Esophagus muscularis mucosa (tissue), 4 donors: ENCODE data around the gene PLXNC1. TPM values are rescaled to one million over a fixed set of nuclear protein-coding genes. Genes with fewer than 3 reads are reported as not detected.

Experiments
- DNase-seq: peaks from one replicate; pipeline ENCODE4 v3.0.0-alpha.2; 2017; ENCODE audit errors: extremely low spot score
- H3K27ac ChIP-seq, 4 donors: fragments of 200-600 bp; sonication (generic); replicated peaks in 1 of 4; 1 replicate in 3 of 4; 2 replicates in 1 of 4; pipeline ENCODE4 v1.5.1; 2016 to 2019; ENCODE audit warnings: mild to moderate bottlenecking in 1 of 4
- H3K27me3 ChIP-seq, 4 donors: fragments of 200-600 bp; sonication (generic); one replicate each; pipeline versions ENCODE4 v1.5.1 to v1.6.0; 2016 to 2019
- H3K36me3 ChIP-seq, 4 donors: fragments of 200-600 bp; sonication (generic); one replicate each; pipeline ENCODE4 v1.5.1; 2016 to 2019
- H3K4me1 ChIP-seq, 4 donors: fragments of 200-600 bp; sonication (generic); one replicate each; pipeline ENCODE4 v1.5.1; 2016 to 2019
- H3K4me3 ChIP-seq, 4 donors: fragments of 200-600 bp; sonication (generic); 1 replicate in 2 of 4; 2 replicates in 2 of 4; pipeline ENCODE4 v1.5.1; 2016 to 2019; ENCODE audit warnings: mild to moderate bottlenecking in 4 of 4, moderate library complexity in 1 of 4
- H3K9me3 ChIP-seq, 4 donors: fragments of 200-600 bp; sonication (generic); 1 replicate in 3 of 4; 2 replicates in 1 of 4; pipeline ENCODE4 v1.5.1; 2016 to 2019
- CTCF ChIP-seq, 3 experiments: fragments of 200-600 bp in 2 of 3; fragments of 450-650 bp in 1 of 3; sonication (generic) in 2 of 3; IDR thresholded peaks; one replicate each; pipeline ENCODE4 v1.5.1; 2017 to 2019; ENCODE audit warnings: antibody characterized with exemption in 3 of 3, mild to moderate bottlenecking in 2 of 3, moderate library complexity in 1 of 3
- EP300 ChIP-seq: sonication (generic); formaldehyde crosslinking; IDR thresholded peaks from one replicate; pipeline ENCODE4 v1.6.1; 2017; ENCODE audit warnings: antibody characterized with exemption
- POLR2A ChIP-seq: fragments of 450-650 bp; IDR thresholded peaks from one replicate; pipeline ENCODE4 v1.6.1; 2017; ENCODE audit warnings: antibody characterized with exemption, moderate library complexity, mild to moderate bottlenecking, low read depth
- POLR2AphosphoS5 ChIP-seq, 2 donors: sonication (generic); formaldehyde crosslinking; IDR thresholded peaks; one replicate each; pipeline ENCODE4 v1.6.1; 2017; ENCODE audit warnings: antibody characterized with exemption in 2 of 2
- WGBS: methylation state at CpG from one replicate; pipeline ENCODE4 v1.1.5; 2018; 5-methylcytosine and 5-hydroxymethylcytosine counted together
- intact Hi-C: fragments of 100-400 bp; cut with DNase I; formaldehyde crosslinking; loops from one replicate; pipeline ENCODE4 v1.15.1; 2023
- total RNA-seq, 4 donors: library from RNA; depleted of rRNA; stranded (reverse); fragments of >200 nt; gene quantifications; one replicate each; pipeline versions ENCODE4 v1.1.0 to v1.2.1, GENCODE V29; 2016

The PLXNC1 gene
- total RNA-seq, 4 donors from 2014 or later, result 4.0 to 12.3 (median 7.4) TPM

GRCh38 chr12:94304566-94305061 is 156.2 kb downstream of the PLXNC1 start:
- H3K36me3 ChIP-seq, result peaks cover 0 to 57% (median 27%) of the 10 kb centered on the region in 4 donors
- no peaks in the 10 kb centered on the region for H3K27me3 ChIP-seq
- H3K27ac ChIP-seq, result no peak overlapping the region
- no peak for TF ChIP-seq POLR2A
- TF ChIP-seq CTCF (IDR thresholded peaks at IDR 0.05), result no peak
- no peak for TF ChIP-seq EP300
- no peak for TF ChIP-seq POLR2AphosphoS5 (IDR thresholded peaks at IDR 0.05)
- intact Hi-C loops, result no loop called here
- 65% methylated on average over 3 of the region's 3 CpGs for WGBS
- DNase-seq, result no peak
- no peaks in the 10 kb centered on the region for H3K4me1 ChIP-seq
- no peak overlapping the region for H3K4me3 ChIP-seq
- H3K9me3 ChIP-seq, result no peaks in the 10 kb centered on the region

- Histone ChIP-seq H3K27me3 (no peaks in the 10 kb centered on the region), H3K4me3 (no peak overlapping the region), H3K36me3 (peaks cover 0 to 52% (median 23%) of the 10 kb centered on the region in 4 donors), H3K27ac (no peak overlapping the region), H3K4me1 (no peaks in the 10 kb centered on the region), H3K9me3 (no peaks in the 10 kb centered on the region)
- no peak for TF ChIP-seq EP300
- no peak for TF ChIP-seq POLR2AphosphoS5 (IDR thresholded peaks at IDR 0.05)
- no peak for TF ChIP-seq POLR2A
- no peak for TF ChIP-seq CTCF (IDR thresholded peaks at IDR 0.05)
- no peak for DNase-seq
- intact Hi-C loops, result no loop called here
- WGBS, result 69% methylated on average over 9 of the region's 9 CpGs
These were observed 157.0 kb downstream of the PLXNC1 start for GRCh38 chr12:94305130-94305957.

- peaks cover 0 to 55% (median 27%) of the 10 kb centered on the region in 4 donors for H3K36me3 ChIP-seq
- intact Hi-C loops, result no loop called here
These were observed 160.2 kb downstream of the PLXNC1 start for GRCh38 chr12:94308612-94309011.

GRCh38 chr12:94309373-94309772 is 161.0 kb downstream of the PLXNC1 start:
- DNase-seq, result no peak
- TF ChIP-seq POLR2A (no peak), CTCF (IDR thresholded peaks at IDR 0.05) (no peak), POLR2AphosphoS5 (IDR thresholded peaks at IDR 0.05) (no peak), EP300 (no peak)
- Histone ChIP-seq H3K9me3 (no peaks in the 10 kb centered on the region), H3K4me3 (no peak overlapping the region), H3K4me1 (no peaks in the 10 kb centered on the region), H3K36me3 (peaks cover 0 to 55% (median 27%) of the 10 kb centered on the region in 4 donors), H3K27me3 (no peaks in the 10 kb centered on the region), H3K27ac (no peak overlapping the region)
- intact Hi-C loops, result no loop called here
- WGBS, result 93% methylated on average over 5 of the region's 5 CpGs

More at GRCh38 chr12:94308612-94309011, 160.2 kb downstream of the PLXNC1 start:
- no peak overlapping the region for H3K4me3 ChIP-seq
- no peak for DNase-seq
- no peaks in the 10 kb centered on the region for H3K4me1 ChIP-seq
- 61% methylated on average over 2 of the region's 2 CpGs for WGBS
- H3K9me3 ChIP-seq, result no peaks in the 10 kb centered on the region
- TF ChIP-seq POLR2A, result no peak
- TF ChIP-seq POLR2AphosphoS5 (IDR thresholded peaks at IDR 0.05), result no peak
- TF ChIP-seq EP300, result no peak
- no peak for TF ChIP-seq CTCF (IDR thresholded peaks at IDR 0.05)
- no peak overlapping the region for H3K27ac ChIP-seq
- no peaks in the 10 kb centered on the region for H3K27me3 ChIP-seq
